Mucosa of rectum (tissue), 2 donors: ENCODE data around the gene SSTR5.
"Not testable (repeated sequence)": the region's sequence is repeated elsewhere in the genome, so short reads cannot be mapped to it uniquely, and the experiment has no call there.

Experiments
- H3K27ac ChIP-seq, 2 donors: one replicate each; pipeline ENCODE4 v1.7.0; 2013; ENCODE audit warnings: inconsistent platforms in 2 of 2, low read depth in 2 of 2, low read length in 2 of 2
- H3K27me3 ChIP-seq, 2 donors: one replicate each; pipeline ENCODE4 v1.7.0; 2013; ENCODE audit warnings: low read length in 2 of 2; ENCODE audit not compliant: control insufficient read depth in 2 of 2, insufficient read depth in 2 of 2
- H3K36me3 ChIP-seq, 2 donors: one replicate each; pipeline ENCODE4 v1.7.0; 2013; ENCODE audit warnings: low read length in 2 of 2; ENCODE audit not compliant: control insufficient read depth in 2 of 2, insufficient read depth in 2 of 2
- H3K4me1 ChIP-seq, 2 donors: one replicate each; pipeline ENCODE4 v1.7.0; 2013; ENCODE audit warnings: low read length in 2 of 2, mild to moderate bottlenecking in 1 of 2; ENCODE audit not compliant: control insufficient read depth in 2 of 2, insufficient read depth in 2 of 2
- H3K4me3 ChIP-seq, 2 donors: one replicate each; pipeline ENCODE4 v1.7.0; 2013; ENCODE audit warnings: low read length in 2 of 2
- H3K9ac ChIP-seq, 2 donors: one replicate each; pipeline ENCODE4 v1.7.0; 2013; ENCODE audit warnings: low read length in 2 of 2, low read depth in 1 of 2, mild to moderate bottlenecking in 1 of 2
- H3K9me3 ChIP-seq, 2 donors: one replicate each; pipeline ENCODE4 v1.7.0; 2013; ENCODE audit warnings: low read length in 2 of 2; ENCODE audit not compliant: control insufficient read depth in 2 of 2
- donor health status: healthy.
- donor health status: Normal muscosa, but diverticular disease.

The SSTR5 gene

DNA sequence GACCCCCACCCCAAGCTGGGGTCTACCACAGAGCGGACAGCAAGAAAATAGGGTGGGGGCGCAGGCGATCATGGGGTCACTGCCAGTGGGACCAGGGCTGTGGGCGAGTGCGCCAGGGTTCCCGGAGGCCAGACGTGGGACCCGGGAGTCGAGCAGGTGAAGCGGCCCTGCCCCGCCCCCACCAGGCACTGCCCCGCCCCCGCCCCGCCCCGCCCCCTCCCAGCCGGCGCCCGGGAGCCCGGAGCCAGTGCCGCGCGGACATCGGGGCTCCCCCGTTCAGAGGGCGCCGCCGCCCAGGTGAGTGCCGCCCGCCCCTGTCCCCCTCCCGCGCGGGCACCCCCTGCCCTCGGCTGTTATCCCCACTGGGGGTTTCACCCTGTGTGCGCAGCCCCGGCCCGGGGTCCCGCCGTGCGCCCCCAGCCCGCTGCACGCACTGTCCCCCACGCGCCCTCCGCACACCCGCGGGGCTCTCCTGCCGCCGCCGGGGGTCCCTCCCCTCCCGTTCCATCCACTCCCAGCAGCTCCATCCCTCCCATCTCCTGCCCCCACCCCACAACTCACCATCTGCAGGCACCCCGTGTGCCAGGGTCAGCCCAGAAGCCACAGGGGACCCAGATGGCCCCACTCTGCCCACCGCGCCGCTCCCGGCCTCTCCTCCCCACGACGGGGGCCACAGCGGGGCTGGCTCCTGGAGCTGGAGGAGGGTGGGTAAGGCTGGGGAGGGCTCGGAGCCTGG is at the start of gene SSTR5:
TSS of gene SSTR5 (plus strand) at position 222 of the 736 bp plus-strand sequence. CDS start 6,122 bp downstream, outside the sequence.
- H3K27me3 ChIP-seq: peaks cover 6 to 11% of the 10 kb centered on the region in 2 donors
- H3K27ac ChIP-seq: no peak within 1 kb of the TSS
- H3K4me1 ChIP-seq: no peaks in the 10 kb centered on the region
- no peak within 1 kb of the TSS for H3K4me3 ChIP-seq
- no peaks in the 10 kb centered on the region for H3K36me3 ChIP-seq
- H3K9ac ChIP-seq: no peak within 1 kb of the TSS
- H3K9me3 ChIP-seq: no peaks in the 10 kb centered on the region

DNA sequence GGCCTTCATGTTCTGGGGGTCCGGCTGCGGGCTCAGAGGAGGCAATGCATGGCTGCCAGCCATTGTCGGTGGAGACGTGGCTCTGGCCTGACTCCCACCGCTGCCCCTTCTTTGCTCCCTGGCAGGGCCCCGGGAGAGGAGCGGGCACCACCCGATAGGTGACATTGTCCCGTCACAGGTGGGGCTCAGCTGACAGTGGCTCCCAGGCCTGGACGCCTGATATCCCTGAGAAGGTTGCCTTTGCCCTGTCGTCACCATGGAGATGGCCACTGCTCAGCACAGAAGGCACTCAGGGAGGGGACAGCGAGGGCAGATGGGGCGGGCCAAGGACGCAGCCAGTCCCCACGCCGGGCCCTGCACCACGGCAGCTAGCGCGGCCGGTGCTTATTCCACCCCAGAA is 48.4 kb upstream of the SSTR5 start:
- peaks cover 0 to 2% of the 10 kb centered on the region in 2 donors for H3K27me3 ChIP-seq
- no peaks in the 10 kb centered on the region for H3K9me3 ChIP-seq
- no peak overlapping the region for H3K4me3 ChIP-seq
- H3K36me3 ChIP-seq: no peaks in the 10 kb centered on the region
- no peak overlapping the region for H3K27ac ChIP-seq
- no peaks in the 10 kb centered on the region for H3K4me1 ChIP-seq
- no peak overlapping the region for H3K9ac ChIP-seq

DNA sequence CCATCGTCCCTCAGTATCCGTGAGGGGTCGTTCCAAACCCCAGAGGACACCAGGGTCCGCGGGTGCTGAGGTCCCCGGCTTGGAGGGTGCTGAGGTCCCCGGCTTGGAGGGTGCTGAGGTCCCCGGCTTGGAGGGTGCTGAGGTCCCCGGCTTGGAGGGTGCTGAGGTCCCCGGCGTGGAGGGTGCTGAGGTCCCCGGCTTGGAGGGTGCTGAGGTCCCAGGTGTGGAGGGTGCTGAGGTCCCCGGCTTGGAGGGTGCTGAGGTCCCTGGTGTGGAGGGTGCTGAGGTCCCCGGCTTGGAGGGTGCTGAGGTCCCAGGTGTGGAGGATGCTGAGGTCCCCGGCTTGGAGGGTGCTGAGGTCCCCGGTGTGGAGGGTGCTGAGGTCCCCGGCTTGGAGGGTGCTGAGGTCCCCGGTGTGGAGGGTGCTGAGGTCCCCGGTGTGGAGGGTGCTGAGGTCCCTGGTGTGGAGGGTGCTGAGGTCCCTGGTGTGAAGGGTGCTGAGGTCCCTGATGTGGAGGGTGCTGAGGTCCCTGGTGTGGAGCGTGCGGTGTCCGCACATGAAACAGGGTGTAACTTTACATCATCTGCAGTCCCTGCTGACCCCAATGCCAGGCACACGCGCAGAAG is 47.3 kb upstream of the SSTR5 start:
- not testable (repeated sequence) for H3K27ac ChIP-seq, H3K4me1 ChIP-seq, H3K4me3 ChIP-seq, H3K9me3 ChIP-seq, H3K9ac ChIP-seq, H3K27me3 ChIP-seq, H3K36me3 ChIP-seq

DNA sequence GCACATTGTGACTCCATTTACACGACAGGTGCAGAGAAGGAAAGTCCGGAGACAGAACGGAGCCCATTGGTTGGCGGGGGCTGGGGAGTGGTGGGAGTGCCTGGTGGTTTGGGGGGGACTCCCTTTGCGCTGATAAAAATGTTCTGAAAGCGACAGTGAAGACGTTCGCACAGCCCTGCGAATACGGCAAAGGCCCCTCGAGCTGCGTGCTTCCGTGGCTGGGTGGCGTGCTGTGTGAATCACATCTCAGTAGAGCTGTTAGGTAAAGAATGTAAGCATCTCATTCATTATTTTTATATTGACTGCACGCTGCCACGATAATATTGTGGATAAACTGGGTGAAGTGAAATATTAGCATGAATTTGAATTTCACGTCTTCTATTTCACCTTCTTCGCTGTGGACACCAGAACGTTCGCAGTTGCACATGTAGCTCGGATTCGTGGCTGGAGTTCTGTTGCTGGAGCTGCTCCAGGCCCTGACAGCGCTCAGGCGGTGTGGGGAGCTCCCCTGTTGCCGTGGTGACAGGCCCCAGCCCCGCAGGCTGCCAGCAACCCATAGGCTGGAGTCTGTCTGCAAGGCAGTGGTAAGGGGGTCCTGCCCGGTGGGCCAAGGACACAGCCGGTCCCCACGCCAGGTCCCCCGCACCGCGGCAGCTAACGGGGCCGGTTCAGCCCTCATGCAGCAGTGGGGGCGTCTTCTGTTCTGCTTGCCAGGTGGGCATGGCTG is 46.3 kb upstream of the SSTR5 start:
- no peaks in the 10 kb centered on the region for H3K4me1 ChIP-seq
- H3K27ac ChIP-seq: no peak overlapping the region
- H3K4me3 ChIP-seq: no peak overlapping the region
- H3K9me3 ChIP-seq: no peaks in the 10 kb centered on the region
- no peak overlapping the region for H3K9ac ChIP-seq
- H3K36me3 ChIP-seq: no peaks in the 10 kb centered on the region
- H3K27me3 ChIP-seq: peaks cover 0 to 2% of the 10 kb centered on the region in 2 donors

DNA sequence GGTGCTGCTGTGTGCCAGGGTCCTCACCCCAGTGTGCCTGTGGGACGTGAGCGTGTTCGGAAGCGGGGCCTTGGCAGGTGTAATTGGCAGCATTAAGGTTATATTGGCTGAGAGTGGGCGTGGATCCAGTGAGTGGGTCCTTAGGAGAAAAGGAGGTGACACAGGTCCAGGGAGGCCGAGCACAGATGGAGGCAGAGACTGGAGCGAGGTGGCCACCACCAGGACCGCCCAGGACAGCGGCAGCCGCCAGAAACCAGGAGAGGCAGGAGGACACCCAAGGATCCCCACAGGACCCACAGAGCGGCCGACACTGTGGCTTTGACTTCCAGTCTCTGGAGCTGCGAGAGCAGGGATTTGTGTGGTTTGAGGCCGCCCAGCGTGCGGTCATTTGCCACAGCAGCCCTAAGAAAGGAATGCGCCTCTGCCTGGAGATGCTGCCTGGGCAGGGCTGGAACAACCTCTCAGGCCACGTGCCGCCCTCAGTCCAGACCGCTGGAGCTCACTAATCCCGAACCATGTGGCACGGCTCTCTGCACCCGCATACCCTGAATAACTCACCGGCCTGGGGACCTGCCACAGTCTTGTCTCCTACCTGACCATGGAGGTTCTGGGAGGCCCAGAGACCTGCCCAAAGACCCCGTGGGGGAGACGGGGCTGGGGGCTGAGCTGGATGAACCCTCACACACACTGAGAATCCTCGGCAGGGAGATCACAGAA is 45.6 kb upstream of the SSTR5 start:
- H3K4me1 ChIP-seq: no peaks in the 10 kb centered on the region
- H3K36me3 ChIP-seq: no peaks in the 10 kb centered on the region
- H3K9ac ChIP-seq: no peak overlapping the region
- peaks cover 0 to 2% of the 10 kb centered on the region in 2 donors for H3K27me3 ChIP-seq
- H3K4me3 ChIP-seq: no peak overlapping the region
- no peak overlapping the region for H3K27ac ChIP-seq
- H3K9me3 ChIP-seq: no peaks in the 10 kb centered on the region

DNA sequence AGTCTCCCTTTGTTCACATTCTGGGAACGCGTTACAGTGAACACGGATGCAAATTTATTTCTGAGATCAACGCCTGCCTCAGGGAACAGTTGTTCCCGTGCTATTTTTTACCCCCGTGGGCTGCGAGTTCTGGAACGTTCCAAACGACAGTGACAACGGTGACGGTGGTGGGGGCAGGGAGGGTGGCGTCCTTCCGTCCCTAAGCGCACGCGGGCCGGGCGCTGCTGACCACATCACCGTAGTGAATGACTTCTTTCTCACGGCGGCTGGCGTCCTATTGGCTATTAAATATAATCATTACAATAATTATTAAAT is 45.1 kb upstream of the SSTR5 start:
- Histone ChIP-seq H3K4me1 (no peaks in the 10 kb centered on the region), H3K9me3 (no peaks in the 10 kb centered on the region), H3K9ac (no peak overlapping the region), H3K36me3 (no peaks in the 10 kb centered on the region), H3K27ac (no peak overlapping the region), H3K4me3 (no peak overlapping the region), H3K27me3 (peaks cover 0 to 2% of the 10 kb centered on the region in 2 donors)

DNA sequence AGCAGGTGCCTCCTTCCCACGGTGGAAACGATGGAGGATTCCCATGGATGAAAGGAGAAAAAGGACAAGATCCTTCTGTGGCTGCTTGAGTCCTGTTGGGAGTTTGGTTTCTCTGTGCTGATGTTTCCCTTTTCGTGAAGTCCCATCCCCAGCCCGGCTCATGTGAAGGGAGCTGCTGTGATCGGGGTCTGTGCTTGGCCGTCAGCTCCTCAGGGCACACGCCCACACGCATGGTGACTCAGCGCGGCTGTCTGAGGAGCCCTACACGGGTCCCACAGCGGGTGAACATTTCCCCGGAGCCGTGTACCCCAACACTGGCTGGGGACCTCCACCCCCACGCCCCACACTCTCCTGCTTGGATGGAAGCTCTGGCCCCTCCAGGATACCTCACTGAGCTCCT is 44.5 kb upstream of the SSTR5 start:
- no peaks in the 10 kb centered on the region for H3K9me3 ChIP-seq
- H3K9ac ChIP-seq: no peak overlapping the region
- no peaks in the 10 kb centered on the region for H3K36me3 ChIP-seq
- no peak overlapping the region for H3K27ac ChIP-seq
- H3K4me1 ChIP-seq: no peaks in the 10 kb centered on the region
- peaks cover 0 to 2% of the 10 kb centered on the region in 2 donors for H3K27me3 ChIP-seq
- H3K4me3 ChIP-seq: no peak overlapping the region

DNA sequence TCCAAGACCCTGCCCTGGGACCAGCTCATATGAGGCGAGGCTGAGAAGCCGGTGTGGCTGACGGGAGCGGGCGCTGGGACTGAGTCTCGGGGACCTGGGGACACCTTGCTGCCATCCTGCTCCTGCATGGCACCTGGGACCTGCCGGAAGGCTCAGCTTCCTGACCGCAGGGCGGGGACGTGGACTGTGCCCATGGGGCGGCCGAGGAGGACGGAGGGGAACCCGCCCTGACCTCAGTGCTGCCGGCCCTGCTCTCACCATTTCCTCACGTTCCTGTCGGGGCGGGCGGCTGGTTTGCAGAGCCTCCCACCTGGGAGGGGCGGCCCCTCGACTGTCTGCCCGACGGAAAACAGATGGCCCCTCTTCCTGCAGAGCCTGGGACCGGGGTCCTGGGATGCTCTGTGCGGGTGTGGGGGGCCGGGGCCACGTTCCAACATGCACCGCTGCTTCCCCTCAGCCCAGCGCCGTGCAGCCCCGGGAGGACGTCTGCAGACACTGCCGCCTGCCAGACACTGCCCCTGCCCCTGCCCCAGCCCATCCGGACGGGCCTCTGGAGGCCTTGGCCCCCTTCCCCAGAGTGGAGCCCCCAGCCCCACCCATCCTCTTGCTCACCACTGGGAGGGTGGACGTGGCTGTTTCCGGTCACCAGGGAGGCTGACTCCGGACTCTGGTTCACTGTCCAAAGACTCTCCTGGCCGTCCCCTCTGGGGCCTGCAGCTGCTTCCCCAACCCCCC is 43.9 kb upstream of the SSTR5 start:
- H3K36me3 ChIP-seq: no peaks in the 10 kb centered on the region
- no peaks in the 10 kb centered on the region for H3K4me1 ChIP-seq
- no peak overlapping the region for H3K9ac ChIP-seq
- no peaks in the 10 kb centered on the region for H3K9me3 ChIP-seq
- H3K27ac ChIP-seq: no peak overlapping the region
- peaks cover 0 to 2% of the 10 kb centered on the region in 2 donors for H3K27me3 ChIP-seq
- H3K4me3 ChIP-seq: no peak overlapping the region

DNA sequence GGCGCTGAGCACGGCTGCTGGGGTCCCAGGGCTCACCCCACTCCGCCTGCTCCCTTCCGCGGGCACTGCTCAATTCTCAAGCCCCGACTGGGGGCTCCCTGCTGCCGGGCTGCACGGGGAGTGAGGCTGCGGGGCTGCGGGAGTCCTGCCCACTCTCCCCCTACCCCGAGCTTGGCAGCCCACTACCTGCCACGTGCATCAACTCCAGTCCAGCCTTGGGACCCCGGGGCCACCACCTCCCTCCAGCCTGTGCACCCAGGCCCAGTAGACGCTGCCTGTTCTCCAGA is 43.3 kb upstream of the SSTR5 start:
- Histone ChIP-seq H3K4me3 (no peak overlapping the region), H3K36me3 (no peaks in the 10 kb centered on the region), H3K9me3 (no peaks in the 10 kb centered on the region), H3K9ac (no peak overlapping the region), H3K27ac (no peak overlapping the region), H3K4me1 (no peaks in the 10 kb centered on the region), H3K27me3 (peaks cover 0 to 2% of the 10 kb centered on the region in 2 donors)
